IMR-90 (cell line): Measurements from ENCODE around the gene D2HGDH. TPM values are rescaled to one million over a fixed set of nuclear protein-coding genes. Genes with fewer than 3 reads are reported as not detected.

Source experiments
- ATAC-seq: fragments of 200-7000 bp; cut with Tn5 transposase; 2 replicates; pipeline ENCODE4 v1.9.1; 2020; ENCODE audit warnings: low read depth, mild to moderate bottlenecking, moderate library complexity
- BruUV-seq: library from RNA; stranded (reverse); fragments of 400-500 nt; replicated peaks from 2 replicates; lab custom pipeline; 2021; lab: Mats Ljungman, UMichigan
- CTCF ChIA-PET: fragments of 300-600 bp; formaldehyde crosslinking; extraction: SDS; loops from one replicate; lab custom pipeline; 2021; ENCODE audit warnings: antibody characterized with exemption; lab: Yijun Ruan, JAX
- POLR2A ChIA-PET: fragments of 300-600 bp; sonication (Branson Sonifier 250); formaldehyde crosslinking; loops from one replicate; lab custom pipeline; 2022; ENCODE audit warnings: antibody characterized with exemption; ENCODE audit not compliant: unreplicated experiment; lab: Charles Lee
- DNase-seq: peaks from one replicate; pipeline ENCODE4 v3.0.0; 2013
- H2AFZ ChIP-seq: replicated peaks from 2 replicates; pipeline ENCODE3; 2013; ENCODE audit warnings: low read length, mild to moderate bottlenecking; ENCODE audit not compliant: poor library complexity
- H2AK5ac ChIP-seq: 2 replicates; pipeline ENCODE4 v1.6.1; 2013; ENCODE audit warnings: low read depth, low read length, inconsistent platforms
- H2AK9ac ChIP-seq: replicated peaks from 2 replicates; pipeline ENCODE3; 2013; ENCODE audit warnings: mild to moderate bottlenecking, low read depth, low read length, moderate library complexity; ENCODE audit not compliant: poor library complexity
- H2BK120ac ChIP-seq: 2 replicates; pipeline ENCODE4 v1.6.1; 2013; ENCODE audit warnings: low read depth, low read length, inconsistent platforms
- H2BK15ac ChIP-seq: 3 replicates; pipeline ENCODE4 v1.6.1; 2013; ENCODE audit warnings: low read depth, low read length, inconsistent platforms
- H2BK20ac ChIP-seq: 2 replicates; pipeline ENCODE4 v1.6.1; 2013; ENCODE audit warnings: low read depth, mild to moderate bottlenecking, inconsistent platforms, low read length, moderate library complexity
- H2BK5ac ChIP-seq: 2 replicates; pipeline ENCODE4 v1.6.1; 2013; ENCODE audit warnings: mild to moderate bottlenecking, low read depth, low read length, inconsistent platforms; ENCODE audit not compliant: poor library complexity, severe bottlenecking
- H3K14ac ChIP-seq: replicated peaks from 2 replicates; pipeline ENCODE4 v1.6.1; 2013; ENCODE audit warnings: low read depth, low read length, inconsistent platforms
- H3K18ac ChIP-seq: 2 replicates; pipeline ENCODE4 v1.6.1; 2013; ENCODE audit warnings: low read depth, low read length, control low read depth
- H3K23ac ChIP-seq: 2 replicates; pipeline ENCODE4 v1.6.1; 2013; ENCODE audit warnings: low read depth, low read length, inconsistent platforms
- H3K27ac ChIP-seq: 2 replicates; pipeline ENCODE4 v1.5.1; 2013; ENCODE audit warnings: mild to moderate bottlenecking, control low read depth, low read length; ENCODE audit not compliant: insufficient read depth
- H3K27me3 ChIP-seq: 2 replicates; pipeline ENCODE4 v1.6.1; 2013; ENCODE audit warnings: low read length; ENCODE audit not compliant: control insufficient read depth, insufficient read depth
- H3K36me3 ChIP-seq: 2 replicates; pipeline ENCODE4 v1.6.1; 2013; ENCODE audit warnings: low read length, mixed read lengths; ENCODE audit not compliant: control insufficient read depth, insufficient read depth
- H3K4ac ChIP-seq: 2 replicates; pipeline ENCODE4 v1.6.1; 2013; ENCODE audit warnings: low read depth, low read length, inconsistent platforms
- H3K4me1 ChIP-seq: 2 replicates; pipeline ENCODE4 v1.6.1; 2013; ENCODE audit warnings: low read length, mixed read lengths; ENCODE audit not compliant: control insufficient read depth, insufficient read depth
- H3K4me2 ChIP-seq: 2 replicates; pipeline ENCODE4 v1.6.1; 2013; ENCODE audit warnings: low read depth, mild to moderate bottlenecking, control low read depth, low read length, moderate library complexity
- H3K4me3 ChIP-seq: 2 replicates; pipeline ENCODE4 v1.5.1; 2013; ENCODE audit warnings: low read depth, mild to moderate bottlenecking, control low read depth, low read length, moderate library complexity; ENCODE audit not compliant: insufficient read depth
- H3K56ac ChIP-seq: 2 replicates; pipeline ENCODE4 v1.6.1; 2013; ENCODE audit warnings: low read length, inconsistent platforms; ENCODE audit not compliant: insufficient read depth; ENCODE audit errors: extremely low read depth
- H3K79me1 ChIP-seq, 2 experiments: 2 replicates each; pipeline ENCODE4 v1.6.1; 2013; ENCODE audit warnings: low read length in 2 of 2, inconsistent platforms in 1 of 2, low read depth in 1 of 2
- H3K9ac ChIP-seq: 2 replicates; pipeline ENCODE4 v1.6.1; 2013; ENCODE audit warnings: low read depth, low read length, control low read depth
- H3K9me1 ChIP-seq: 2 replicates; pipeline ENCODE4 v1.6.1; 2013; ENCODE audit warnings: low read length, inconsistent platforms; ENCODE audit not compliant: insufficient read depth
- H3K9me3 ChIP-seq: 2 replicates; pipeline ENCODE4 v1.6.1; 2013; ENCODE audit warnings: low read length; ENCODE audit not compliant: control insufficient read depth, insufficient read depth
- H4K20me1 ChIP-seq: 2 replicates; pipeline ENCODE4 v1.6.1; 2013; ENCODE audit warnings: low read length, inconsistent platforms; ENCODE audit not compliant: insufficient read depth
- H4K5ac ChIP-seq: 2 replicates; pipeline ENCODE4 v1.6.1; 2013; ENCODE audit warnings: mild to moderate bottlenecking, low read depth, low read length, control low read depth
- H4K8ac ChIP-seq, 2 experiments: 2 replicates each; pipeline ENCODE4 v1.6.1; 2013; ENCODE audit warnings: low read depth in 2 of 2, low read length in 2 of 2, control low read depth in 1 of 2, inconsistent platforms in 1 of 2
- H4K91ac ChIP-seq: 2 replicates; pipeline ENCODE4 v1.6.1; 2013; ENCODE audit warnings: low read depth, low read length, inconsistent platforms; ENCODE audit not compliant: insufficient read depth
- BHLHE40 ChIP-seq: fragments of 150-350 bp; IDR thresholded peaks from 2 replicates; pipeline ENCODE4 v1.6.1; 2016; ENCODE audit warnings: mild to moderate bottlenecking, low read depth, low read length
- CEBPB ChIP-seq: IDR thresholded peaks from 2 replicates; pipeline ENCODE4 v1.6.1; 2012; ENCODE audit warnings: low read depth, low read length, improper control_type of control experiment
- FOS ChIP-seq: fragments of 150-350 bp; IDR thresholded peaks from 2 replicates; pipeline ENCODE4 v1.6.1; 2016; ENCODE audit warnings: low read depth, low read length
- MXI1 ChIP-seq: IDR thresholded peaks from 2 replicates; pipeline ENCODE4 v1.6.1; 2012; ENCODE audit warnings: low read depth, mild to moderate bottlenecking, low read length, moderate library complexity, borderline replicate concordance
- RAD21 ChIP-seq: IDR thresholded peaks from 2 replicates; pipeline ENCODE4 v1.6.1; 2012; ENCODE audit warnings: low read length, improper control_type of control experiment
- RCOR1 ChIP-seq: IDR thresholded peaks from 2 replicates; pipeline ENCODE4 v1.6.1; 2012; ENCODE audit warnings: mild to moderate bottlenecking, low read length, improper control_type of control experiment; ENCODE audit not compliant: insufficient replicate concordance
- SMC3 ChIP-seq: fragments of 150-350 bp; IDR thresholded peaks from 2 replicates; pipeline ENCODE4 v1.6.1; 2016; ENCODE audit warnings: low read depth, mild to moderate bottlenecking, antibody characterized with exemption, low read length, moderate library complexity
- WGBS, 2 experiments: methylation state at CpG; one replicate each; pipeline versions ENCODE4 v1.1.5 to v1.1.7; 2013; ENCODE audit warnings: missing lambda C conversion rate in 2 of 2; ENCODE audit not compliant: insufficient read length in 1 of 2; ENCODE audit errors: extremely low coverage in 2 of 2; 5-methylcytosine and 5-hydroxymethylcytosine counted together
- dilution Hi-C: fragments of 300-500 bp; cut with HindIII; formaldehyde crosslinking; loops from one replicate; pipeline ENCODE4 v1.14.3; 2018; ENCODE audit warnings: low sequenced_read_pairs; ENCODE audit not compliant: unreplicated experiment
- in situ Hi-C: fragments of 300-500 bp; cut with MboI; formaldehyde crosslinking; loops from 3 replicates; pipeline ENCODE4 v1.14.3; 2019; ENCODE audit warnings: low sequenced_read_pairs, inconsistent platforms, mixed read lengths
- intact Hi-C: fragments of 100-400 bp; cut with micrococcal nuclease; formaldehyde crosslinking; loops from 2 replicates; pipeline ENCODE4 v1.10.0; 2022
- polyA plus RNA-seq, 3 experiments: library from polyadenylated mRNA; depleted of rRNA; stranded (reverse); fragments of >200 nt; gene quantifications; 2 replicates each; pipeline ENCODE4 v1.2.3, GENCODE V29; 2012; ENCODE audit warnings: low replicate concordance in 1 of 3
- total RNA-seq: library from RNA; depleted of rRNA; stranded (reverse); fragments of >200 nt; gene quantifications from 2 replicates; pipeline ENCODE4 v1.2.3, GENCODE V29; 2012
- TF ChIP-seq, protein P1 (sequence below): conservative IDR thresholded peaks from 2 replicates; pipeline ENCODE4 v1.5.1; 2012; ENCODE audit warnings: mild to moderate bottlenecking, low read depth, low read length, improper control_type of control experiment

The D2HGDH gene
- total and polyA plus RNA-seq, 2 of the 4 experiments (the other 2 are of a cell fraction) = 6.3 to 22.1 TPM

DNA sequence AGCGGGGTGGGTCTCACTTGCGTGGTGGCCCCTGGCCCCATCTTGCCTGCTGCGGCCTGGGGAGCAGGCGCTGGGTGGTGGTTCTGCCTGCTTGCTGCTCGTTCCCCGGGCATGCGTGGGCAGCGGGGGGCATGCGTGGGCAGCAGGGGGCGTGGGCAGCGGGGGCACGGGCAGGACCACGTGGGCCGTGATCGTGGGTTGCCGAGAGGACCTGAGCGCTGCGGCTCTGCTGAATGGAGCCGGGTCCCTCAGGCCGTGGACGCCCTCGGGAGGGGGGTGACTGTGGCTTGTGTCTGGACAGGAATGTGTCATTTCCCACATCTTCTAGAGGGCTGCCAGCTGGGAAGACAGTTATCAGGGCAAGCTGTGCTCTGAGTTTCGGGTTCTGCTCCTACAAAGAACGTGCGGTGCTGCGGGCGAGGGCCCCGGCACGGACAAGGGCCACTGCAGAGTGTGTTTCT, 33.9 kb downstream of the D2HGDH start:
- no peak overlapping the region for H2BK15ac ChIP-seq
- H3K4me1 ChIP-seq = peaks cover 6% of the 10 kb centered on the region; the same call in 1 of the 2 replicates
- DNase-seq (no peak), ATAC-seq (no peak)
- intact Hi-C loops = no loop called here
- H3K4ac ChIP-seq = no peak overlapping the region
- H3K9me1 ChIP-seq = no peaks in the 10 kb centered on the region
- no peak overlapping the region for H2AK5ac ChIP-seq
- H4K20me1 ChIP-seq = no peaks in the 10 kb centered on the region; the same call in 1 of the 2 replicates
- peaks cover 11% of the 10 kb centered on the region for H3K36me3 ChIP-seq
- H3K23ac ChIP-seq = no peak overlapping the region
- H2BK5ac ChIP-seq = no peak overlapping the region
- H3K4me3 ChIP-seq = no peak overlapping the region
- no peak overlapping the region for H3K9ac ChIP-seq
- no peaks in the 10 kb centered on the region for H3K27me3 ChIP-seq
- ChIA-PET CTCF (interaction anchor here (0.7 kb wide), 1 partner anchor 110 kb away, joined by 5 read pairs; no protein-coding TSS in a partner anchor), POLR2A (no interaction called here)
- no peak for TF ChIP-seq SMC3
- no peak for TF ChIP-seq RAD21
- TF ChIP-seq, protein P1, sequence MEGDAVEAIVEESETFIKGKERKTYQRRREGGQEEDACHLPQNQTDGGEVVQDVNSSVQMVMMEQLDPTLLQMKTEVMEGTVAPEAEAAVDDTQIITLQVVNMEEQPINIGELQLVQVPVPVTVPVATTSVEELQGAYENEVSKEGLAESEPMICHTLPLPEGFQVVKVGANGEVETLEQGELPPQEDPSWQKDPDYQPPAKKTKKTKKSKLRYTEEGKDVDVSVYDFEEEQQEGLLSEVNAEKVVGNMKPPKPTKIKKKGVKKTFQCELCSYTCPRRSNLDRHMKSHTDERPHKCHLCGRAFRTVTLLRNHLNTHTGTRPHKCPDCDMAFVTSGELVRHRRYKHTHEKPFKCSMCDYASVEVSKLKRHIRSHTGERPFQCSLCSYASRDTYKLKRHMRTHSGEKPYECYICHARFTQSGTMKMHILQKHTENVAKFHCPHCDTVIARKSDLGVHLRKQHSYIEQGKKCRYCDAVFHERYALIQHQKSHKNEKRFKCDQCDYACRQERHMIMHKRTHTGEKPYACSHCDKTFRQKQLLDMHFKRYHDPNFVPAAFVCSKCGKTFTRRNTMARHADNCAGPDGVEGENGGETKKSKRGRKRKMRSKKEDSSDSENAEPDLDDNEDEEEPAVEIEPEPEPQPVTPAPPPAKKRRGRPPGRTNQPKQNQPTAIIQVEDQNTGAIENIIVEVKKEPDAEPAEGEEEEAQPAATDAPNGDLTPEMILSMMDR = no peak
- TF ChIP-seq BHLHE40 = no peak
- TF ChIP-seq CEBPB = no peak
- no peak for TF ChIP-seq FOS
- TF ChIP-seq RCOR1 = no peak
- TF ChIP-seq MXI1 = no peak
- no peak overlapping the region for H2BK120ac ChIP-seq
- H3K56ac ChIP-seq = no peak overlapping the region
- dilution Hi-C loops = no loop called here
- no peaks in the 10 kb centered on the region for H3K79me1 ChIP-seq
- H4K8ac ChIP-seq = no peak overlapping the region
- no peak overlapping the region for H4K5ac ChIP-seq
- no peak overlapping the region for H2AFZ ChIP-seq
- 88% methylated on average over 11 of the region's 29 CpGs; no CpG with 5 or more reads in 1 of the 2 experiments for WGBS, 2 experiments
- no peak overlapping the region for H4K91ac ChIP-seq
- H3K4me2 ChIP-seq = no peak overlapping the region
- no peak overlapping the region for H2AK9ac ChIP-seq
- H3K14ac ChIP-seq = no peak overlapping the region
- H3K27ac ChIP-seq = no peak overlapping the region
- no peaks in the 10 kb centered on the region for H3K9me3 ChIP-seq
- no peak overlapping the region for H3K18ac ChIP-seq
- no peak overlapping the region for H2BK20ac ChIP-seq
- in situ Hi-C loops = no loop called here
- no TSS peak for BruUV-seq
